Body of pancreas (tissue), 4 donors: Measurements from ENCODE around the gene SPIRE1.

Source experiments
- POLR2A ChIP-seq, 3 donors: fragments of 450-650 bp; IDR thresholded peaks; one replicate each; pipeline ENCODE4 v1.6.1; 2016; ENCODE audit warnings: antibody characterized with exemption in 3 of 3, mild to moderate bottlenecking in 2 of 3
- TF ChIP-seq, protein P1 (sequence below), 7 experiments: fragments of 450-650 bp in 4 of 7; fragments of 200-600 bp in 3 of 7; sonication (generic) in 3 of 7; IDR thresholded peaks; one replicate each; pipeline ENCODE4 v1.5.1; 2016 to 2019; ENCODE audit warnings: antibody characterized with exemption in 7 of 7

DNA sequence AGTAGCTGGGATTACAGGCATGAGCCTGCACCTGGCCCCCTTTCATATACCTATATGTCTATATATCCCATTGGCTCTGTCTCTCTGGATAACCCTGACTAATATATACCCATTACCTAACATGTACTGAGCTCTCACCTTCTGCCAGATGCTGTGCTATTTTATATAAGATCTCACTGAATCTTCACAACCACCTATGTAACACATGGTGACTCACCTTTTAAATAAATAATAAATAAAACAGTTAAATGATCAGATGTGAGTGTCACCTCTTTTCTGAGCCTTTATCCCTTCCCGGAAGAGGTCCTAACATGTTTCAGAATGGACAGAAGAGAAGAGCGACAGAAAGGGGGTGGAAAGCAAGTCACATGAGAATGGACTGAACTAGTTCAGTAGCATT is 123.1 kb downstream of the SPIRE1 start:
- no peak for TF ChIP-seq POLR2A (IDR thresholded peaks at IDR 0.05)
- TF ChIP-seq, protein P1, sequence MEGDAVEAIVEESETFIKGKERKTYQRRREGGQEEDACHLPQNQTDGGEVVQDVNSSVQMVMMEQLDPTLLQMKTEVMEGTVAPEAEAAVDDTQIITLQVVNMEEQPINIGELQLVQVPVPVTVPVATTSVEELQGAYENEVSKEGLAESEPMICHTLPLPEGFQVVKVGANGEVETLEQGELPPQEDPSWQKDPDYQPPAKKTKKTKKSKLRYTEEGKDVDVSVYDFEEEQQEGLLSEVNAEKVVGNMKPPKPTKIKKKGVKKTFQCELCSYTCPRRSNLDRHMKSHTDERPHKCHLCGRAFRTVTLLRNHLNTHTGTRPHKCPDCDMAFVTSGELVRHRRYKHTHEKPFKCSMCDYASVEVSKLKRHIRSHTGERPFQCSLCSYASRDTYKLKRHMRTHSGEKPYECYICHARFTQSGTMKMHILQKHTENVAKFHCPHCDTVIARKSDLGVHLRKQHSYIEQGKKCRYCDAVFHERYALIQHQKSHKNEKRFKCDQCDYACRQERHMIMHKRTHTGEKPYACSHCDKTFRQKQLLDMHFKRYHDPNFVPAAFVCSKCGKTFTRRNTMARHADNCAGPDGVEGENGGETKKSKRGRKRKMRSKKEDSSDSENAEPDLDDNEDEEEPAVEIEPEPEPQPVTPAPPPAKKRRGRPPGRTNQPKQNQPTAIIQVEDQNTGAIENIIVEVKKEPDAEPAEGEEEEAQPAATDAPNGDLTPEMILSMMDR (IDR thresholded peaks at IDR 0.05) = no peak
